HCT116 (cell line): ENCODE results near the gene CTSL. TPM values are rescaled to one million over a fixed set of nuclear protein-coding genes. Genes with fewer than 3 reads are reported as not detected.

ENCODE experiments used
- ATAC-seq: fragments of 200-7000 bp; cut with Tn5 transposase; 2 replicates; pipeline ENCODE4 v1.9.1; 2020; ENCODE audit warnings: mild to moderate bottlenecking, moderate library complexity
- BruUV-seq: library from RNA; stranded (reverse); fragments of 400-500 nt; replicated peaks from 2 replicates; lab custom pipeline; 2021; lab: Mats Ljungman, UMichigan
- CTCF ChIA-PET: fragments of 300-600 bp; sonication (Branson Sonifier 250); formaldehyde crosslinking; loops from one replicate; lab custom pipeline; 2021; ENCODE audit warnings: antibody characterized with exemption; lab: Charles Lee
- POLR2A ChIA-PET: fragments of 300-600, 350-600 bp; sonication (Branson Sonifier 250); formaldehyde crosslinking; loops from one replicate; lab custom pipeline; 2021; ENCODE audit warnings: antibody characterized with exemption; lab: Charles Lee
- RAD21 ChIA-PET, 2 experiments: fragments of 300-600 bp; sonication (Branson Sonifier 250); formaldehyde crosslinking; loops; one replicate each; lab custom pipeline; 2023; ENCODE audit warnings: low total read pairs in 2 of 2; ENCODE audit not compliant: uncharacterized antibody in 2 of 2, unreplicated experiment in 2 of 2, low non-redundant PET in 1 of 2; lab: Charles Lee
- DNase-seq: peaks from one replicate; pipeline ENCODE4 v3.0.0-alpha.2; 2010; ENCODE audit warnings: low read depth, low spot score
- H2AFZ ChIP-seq: fragments of 200-600 bp; shearing (Covaris generic), sonication (generic); 2 replicates; pipeline ENCODE4 v1.6.1; 2017; ENCODE audit warnings: low read depth, mixed run types, mixed read lengths, antibody characterized with exemption, low read length; ENCODE audit not compliant: poor library complexity, severe bottlenecking
- H3K27ac ChIP-seq: 2 replicates; pipeline ENCODE4 v1.5.1; 2012; ENCODE audit warnings: low read depth, low read length
- H3K27me3 ChIP-seq: fragments of 200-600 bp; sonication (generic); 2 replicates; pipeline ENCODE4 v1.6.1; 2016; ENCODE audit warnings: mixed run types, low read length, mixed read lengths; ENCODE audit not compliant: insufficient read depth
- H3K36me3 ChIP-seq, 2 experiments: fragments of 200-500 bp in 1 of 2; fragments of 200-600 bp in 1 of 2; sonication (Bioruptor generic) in 1 of 2; sonication (generic) in 1 of 2; 2 replicates each; pipeline versions ENCODE4 v1.5.1 to v1.6.1; 2014 to 2016; ENCODE audit warnings: low read length in 2 of 2, inconsistent platforms in 1 of 2, mixed read lengths in 1 of 2, mixed run types in 1 of 2; ENCODE audit not compliant: insufficient read depth in 2 of 2, control insufficient read depth in 1 of 2
- H3K4me1 ChIP-seq, 2 experiments: fragments of 200-600 bp in 1 of 2; sonication (generic) in 1 of 2; 2 replicates each; pipeline versions ENCODE4 v1.5.1 to v1.6.1; 2012 to 2017; ENCODE audit warnings: low read length in 2 of 2, inconsistent platforms in 1 of 2, mild to moderate bottlenecking in 1 of 2, mixed read lengths in 1 of 2, mixed run types in 1 of 2, moderate library complexity in 1 of 2; ENCODE audit not compliant: insufficient read depth in 2 of 2, control insufficient read depth in 1 of 2
- H3K4me2 ChIP-seq: fragments of 200-600 bp; sonication (generic); 2 replicates; pipeline ENCODE4 v1.6.1; 2017; ENCODE audit warnings: mixed run types, low read length, mixed read lengths
- H3K4me3 ChIP-seq, 2 experiments: fragments of 200-600 bp in 1 of 2; sonication (generic) in 1 of 2; replicated peaks in 1 of 2; 2 replicates each; pipeline ENCODE4 v1.5.1; 2011 to 2016; ENCODE audit warnings: low read length in 2 of 2, control low read depth in 1 of 2, low read depth in 1 of 2, mild to moderate bottlenecking in 1 of 2, mixed read lengths in 1 of 2, mixed run types in 1 of 2
- H3K79me2 ChIP-seq: fragments of 200-600 bp; sonication (generic); 2 replicates; pipeline ENCODE4 v1.6.1; 2017; ENCODE audit warnings: mild to moderate bottlenecking, mixed run types, low read length, moderate library complexity, mixed read lengths; ENCODE audit not compliant: insufficient read depth
- H3K9ac ChIP-seq: fragments of 200-600 bp; sonication (generic); 2 replicates; pipeline ENCODE4 v1.6.1; 2016; ENCODE audit warnings: low read length, mixed read lengths
- H3K9me2 ChIP-seq: fragments of 200-600 bp; sonication (generic), shearing (Covaris generic); 2 replicates; pipeline ENCODE4 v1.6.1; 2017; ENCODE audit warnings: mixed run types, mild to moderate bottlenecking, moderate library complexity; ENCODE audit not compliant: insufficient read depth
- H3K9me3 ChIP-seq, 2 experiments: fragments of 200-500 bp in 1 of 2; fragments of 200-600 bp in 1 of 2; sonication (Bioruptor generic) in 1 of 2; sonication (generic) in 1 of 2; 2 replicates each; pipeline ENCODE4 v1.6.1; 2014 to 2017; ENCODE audit warnings: low read length in 2 of 2, mixed read lengths in 2 of 2, inconsistent platforms in 1 of 2, low read depth in 1 of 2, mild to moderate bottlenecking in 1 of 2, mixed run types in 1 of 2, moderate library complexity in 1 of 2; ENCODE audit not compliant: control insufficient read depth in 1 of 2, insufficient read depth in 1 of 2
- H4K20me1 ChIP-seq: fragments of 200-600 bp; sonication (generic), shearing (Covaris generic); 2 replicates; pipeline ENCODE4 v1.6.1; 2017; ENCODE audit warnings: mixed run types, mild to moderate bottlenecking, moderate library complexity; ENCODE audit not compliant: insufficient read depth
- CBX3 ChIP-seq: IDR thresholded peaks from 2 replicates; pipeline ENCODE4 v1.6.1; 2012; ENCODE audit warnings: low read depth
- CEBPB ChIP-seq: IDR thresholded peaks from 2 replicates; pipeline ENCODE4 v1.6.1; 2012; ENCODE audit warnings: low read depth
- ELF1 ChIP-seq: IDR thresholded peaks from 2 replicates; pipeline ENCODE4 v1.6.1; 2012; ENCODE audit warnings: low read depth, borderline replicate concordance
- EZH2 ChIP-seq: fragments of 200-600 bp; sonication (generic); IDR thresholded peaks from 2 replicates; pipeline ENCODE4 v1.6.1; 2017; ENCODE audit warnings: antibody characterized with exemption, mixed run types
- EZH2phosphoT487 ChIP-seq: fragments of 200-600 bp; IDR thresholded peaks from 2 replicates; pipeline ENCODE4 v1.6.1; 2018; ENCODE audit warnings: antibody characterized with exemption, borderline replicate concordance
- POLR2A ChIP-seq: IDR thresholded peaks from 2 replicates; pipeline ENCODE4 v1.7.0; 2011; ENCODE audit warnings: borderline replicate concordance; ENCODE audit not compliant: insufficient read depth, insufficient read length; ENCODE audit errors: extremely low read depth
- RAD21 ChIP-seq: IDR thresholded peaks from 2 replicates; pipeline ENCODE4 v1.6.1; 2012; ENCODE audit warnings: low read depth, mild to moderate bottlenecking
- SIN3A ChIP-seq: IDR thresholded peaks from 2 replicates; pipeline ENCODE4 v1.6.1; 2012; ENCODE audit warnings: low read depth
- SP1 ChIP-seq: IDR thresholded peaks from 2 replicates; pipeline ENCODE4 v1.6.1; 2012; ENCODE audit warnings: low read depth
- TCF7L2 ChIP-seq: IDR thresholded peaks from 2 replicates; pipeline ENCODE4 v1.7.0; 2011; ENCODE audit warnings: borderline replicate concordance, inconsistent platforms; ENCODE audit not compliant: insufficient read depth, insufficient read length; ENCODE audit errors: extremely low read depth
- YY1 ChIP-seq: IDR thresholded peaks from 2 replicates; pipeline ENCODE4 v1.6.1; 2011; ENCODE audit warnings: low read length, low read depth, moderate library complexity, mild to moderate bottlenecking; ENCODE audit not compliant: insufficient replicate concordance; ENCODE audit errors: extremely low read depth
- ZBTB33 ChIP-seq: IDR thresholded peaks from 2 replicates; pipeline ENCODE4 v1.6.1; 2011; ENCODE audit warnings: mild to moderate bottlenecking, low read length, moderate library complexity; ENCODE audit not compliant: insufficient replicate concordance; ENCODE audit errors: extremely low read depth
- ZNF274 ChIP-seq: fragments of 200-500 bp; sonication (Bioruptor generic); IDR thresholded peaks from 2 replicates; pipeline ENCODE4 v1.6.1; 2014; ENCODE audit warnings: mild to moderate bottlenecking, low read depth, low read length, inconsistent platforms
- intact Hi-C: fragments of 100-400 bp; cut with micrococcal nuclease; formaldehyde crosslinking; loops from 2 replicates; pipeline ENCODE4 v1.10.0; 2022
- total RNA-seq: library from RNA; stranded (reverse); gene quantifications from one replicate; pipeline ENCODE4 v1.2.1, GENCODE V29; 2021; ENCODE audit not compliant: unreplicated experiment
- TF ChIP-seq, protein P1 (sequence below): IDR thresholded peaks from 2 replicates; pipeline ENCODE4 v1.6.1; 2012

CTSL gene
- total RNA-seq, 1 experiment from 2014 or later, result 63.1 TPM

GRCh38 chr9:87687207-87687606 lies 38.7 kb upstream of the CTSL start:
- no peaks in the 10 kb centered on the region for H3K79me2 ChIP-seq
- ATAC-seq, result no peak
- H2AFZ ChIP-seq, result no peak overlapping the region
- RAD21 ChIA-PET, result no interaction called here
- H3K9ac ChIP-seq, result no peak overlapping the region
- H3K4me3 ChIP-seq, result no peak overlapping the region
- no peaks in the 10 kb centered on the region for H3K36me3 ChIP-seq
- DNase-seq, result no peak
- peaks cover 0 to 4% of the 10 kb centered on the region in 2 experiments; a peak in 1 of 4 replicates for H3K4me1 ChIP-seq
- intact Hi-C loops, result loop anchor here (10.0 kb wide), 1 partner anchor 1318 kb away; no protein-coding TSS in a partner anchor
- no TSS peak for BruUV-seq
- H3K27me3 ChIP-seq, result no peaks in the 10 kb centered on the region
- no peaks in the 10 kb centered on the region for H3K9me3 ChIP-seq
- TF ChIP-seq POLR2A (no peak), CBX3 (no peak), ZBTB33 (no peak), RAD21 (no peak), ZNF274 (no peak), EZH2phosphoT487 (no peak), SP1 (no peak), EZH2 (no peak)
- TF ChIP-seq, all 23 proteins: peak for 0
- Histone ChIP-seq H4K20me1 (no peaks in the 10 kb centered on the region), H3K9me2 (no peaks in the 10 kb centered on the region), H3K27ac (no peak overlapping the region), H3K4me2 (no peak overlapping the region)
- ChIA-PET POLR2A (no interaction called here), CTCF (no interaction called here)

- intact Hi-C loops, result no loop called here
- DNase-seq (no peak), ATAC-seq (no peak)
- Histone ChIP-seq H3K4me3 (no peak overlapping the region), H3K9me2 (no peaks in the 10 kb centered on the region), H3K4me1 (no peaks in the 10 kb centered on the region), H4K20me1 (no peaks in the 10 kb centered on the region), H3K9me3 (no peaks in the 10 kb centered on the region), H3K27ac (no peak overlapping the region), H3K27me3 (no peaks in the 10 kb centered on the region), H3K79me2 (no peaks in the 10 kb centered on the region), H3K9ac (no peak overlapping the region), H3K4me2 (no peak overlapping the region), H3K36me3 (no peaks in the 10 kb centered on the region), H2AFZ (no peak overlapping the region)
- no TSS peak for BruUV-seq
- TF ChIP-seq CEBPB (no peak), ZBTB33 (no peak), ELF1 (no peak), TCF7L2 (no peak), RAD21 (no peak), YY1 (no peak), SIN3A (no peak), POLR2A (no peak), EZH2phosphoT487 (no peak)
- TF ChIP-seq, protein P1, sequence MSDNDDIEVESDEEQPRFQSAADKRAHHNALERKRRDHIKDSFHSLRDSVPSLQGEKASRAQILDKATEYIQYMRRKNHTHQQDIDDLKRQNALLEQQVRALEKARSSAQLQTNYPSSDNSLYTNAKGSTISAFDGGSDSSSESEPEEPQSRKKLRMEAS, result no peak
- CTCF ChIA-PET, result no interaction called here
- POLR2A ChIA-PET, result no interaction called here
- RAD21 ChIA-PET, result no interaction called here
These were observed 31.6 kb upstream of the CTSL start for GRCh38 chr9:87694236-87694755.
